Measurements from ENCODE around the gene HES1. TPM values are rescaled to one million over a fixed set of nuclear protein-coding genes. Genes with fewer than 3 reads are reported as not detected.

Gene HES1
- total and polyA plus RNA-seq, 4 donors: 5.3 to 12.5 (median 9.0) TPM

- Histone ChIP-seq H3K27me3 (ENCODE audit: control insufficient read depth in 4 of 4, insufficient read depth in 4 of 4, low read length in 3 of 4) (no peaks in the 10 kb centered on the region), H3K9me3 (ENCODE audit: control insufficient read depth in 4 of 4, low read length in 3 of 4) (no peaks in the 10 kb centered on the region), H3K9ac (ENCODE audit: low read depth in 1 of 2, low read length in 2 of 2) (no peak overlapping the region), H3K4me3 (ENCODE audit: low read depth in 1 of 3, low read length in 3 of 3) (no peak overlapping the region), H3K27ac (ENCODE audit: low read depth in 1 of 2, low read length in 2 of 2) (no peak overlapping the region), H3K36me3 (ENCODE audit: control insufficient read depth in 4 of 4, insufficient read depth in 3 of 4, low read depth in 1 of 4, low read length in 3 of 4) (no peaks in the 10 kb centered on the region), H3K4me1 (ENCODE audit: control insufficient read depth in 4 of 4, insufficient read depth in 4 of 4, low read length in 3 of 4) (peaks cover 0 to 16% (median under 1%) of the 10 kb centered on the region in 4 donors)
- 90% methylated on average over 12 of the region's 12 CpGs for WGBS
- TF ChIP-seq CTCF (IDR thresholded peaks at IDR 0.05; ENCODE audit: low read depth, low read length, missing input control) (no peak), GABPA (IDR thresholded peaks at IDR 0.05 in 1 of 2, conservative IDR thresholded peaks at IDR 0.05 in 1 of 2) (no peak), HNF4G (IDR thresholded peaks at IDR 0.05) (no peak), RXRA (IDR thresholded peaks at IDR 0.05) (no peak), FOXA2 (IDR thresholded peaks at IDR 0.05) (no peak), JUND (IDR thresholded peaks at IDR 0.05) (no peak), ZBTB33 (IDR thresholded peaks at IDR 0.05) (no peak), MAX (IDR thresholded peaks at IDR 0.05) (no peak), NR2F2 (IDR thresholded peaks at IDR 0.05) (no peak), TAF1 (conservative IDR thresholded peaks at IDR 0.05) (no peak), FOXA1 (IDR thresholded peaks at IDR 0.05) (no peak), ATF3 (IDR thresholded peaks at IDR 0.05) (no peak), SP1 (IDR thresholded peaks at IDR 0.05) (no peak), YY1 (IDR thresholded peaks at IDR 0.05) (no peak), RAD21 (IDR thresholded peaks at IDR 0.05) (no peak)
- DNase-seq (ENCODE audit: low spot score): no peak
These were observed 49.4 kb upstream of the HES1 start for GRCh38 chr3:194086388-194087075.

GRCh38 chr3:194087280-194087679, 48.7 kb upstream of the HES1 start:
- no peak overlapping the region for H3K27ac ChIP-seq (ENCODE audit: low read depth in 1 of 2, low read length in 2 of 2)
- H3K4me1 ChIP-seq (ENCODE audit: control insufficient read depth in 4 of 4, insufficient read depth in 4 of 4, low read length in 3 of 4): peaks cover 0 to 14% (median under 1%) of the 10 kb centered on the region in 4 donors
- no peak for TF ChIP-seq JUND (IDR thresholded peaks at IDR 0.05)
- no peak for TF ChIP-seq YY1 (IDR thresholded peaks at IDR 0.05)
- no peak for TF ChIP-seq NR2F2 (IDR thresholded peaks at IDR 0.05)
- TF ChIP-seq ZBTB33 (IDR thresholded peaks at IDR 0.05): no peak
- no peak for TF ChIP-seq HNF4A (conservative IDR thresholded peaks at IDR 0.05)
- TF ChIP-seq HNF4G (IDR thresholded peaks at IDR 0.05): no peak
- no peak for TF ChIP-seq FOXA1 (IDR thresholded peaks at IDR 0.05)
- TF ChIP-seq CTCF (IDR thresholded peaks at IDR 0.05; ENCODE audit: low read depth, low read length, missing input control): no peak
- TF ChIP-seq MAX (IDR thresholded peaks at IDR 0.05): no peak
- no peak for TF ChIP-seq FOXA2 (IDR thresholded peaks at IDR 0.05)
- no peak for TF ChIP-seq GABPA (IDR thresholded peaks at IDR 0.05 in 1 of 2, conservative IDR thresholded peaks at IDR 0.05 in 1 of 2)
- TF ChIP-seq RAD21 (IDR thresholded peaks at IDR 0.05): no peak
- no peak for TF ChIP-seq TAF1 (conservative IDR thresholded peaks at IDR 0.05)
- TF ChIP-seq SP1 (IDR thresholded peaks at IDR 0.05): no peak
- TF ChIP-seq REST (IDR thresholded peaks at IDR 0.05): no peak
- no peak for TF ChIP-seq EGR1 (IDR thresholded peaks at IDR 0.05; ENCODE audit: low read depth in 2 of 2)
- H3K36me3 ChIP-seq (ENCODE audit: control insufficient read depth in 4 of 4, insufficient read depth in 3 of 4, low read depth in 1 of 4, low read length in 3 of 4): no peaks in the 10 kb centered on the region
- WGBS: 87% methylated on average over 5 of the region's 5 CpGs
- H3K27me3 ChIP-seq (ENCODE audit: control insufficient read depth in 4 of 4, insufficient read depth in 4 of 4, low read length in 3 of 4): no peaks in the 10 kb centered on the region
- no peak for DNase-seq (ENCODE audit: low spot score)
- H3K4me3 ChIP-seq (ENCODE audit: low read depth in 1 of 3, low read length in 3 of 3): no peak overlapping the region
- H3K9ac ChIP-seq (ENCODE audit: low read depth in 1 of 2, low read length in 2 of 2): no peak overlapping the region
- H3K9me3 ChIP-seq (ENCODE audit: control insufficient read depth in 4 of 4, low read length in 3 of 4): no peaks in the 10 kb centered on the region
